Measurements from ENCODE around the gene CX3CR1.

CX3CR1 gene

GRCh38 chr3:39279745-39280517, at the start of gene CX3CR1:
CX3CR1 (minus strand) TSS chr3:39280036; CDS start chr3:39266509, 13,527 bp downstream.
- H3K4me1 ChIP-seq (ENCODE audit: insufficient read depth, poor library complexity, severe bottlenecking), result no peaks in the 10 kb centered on the region
- H3K4me3 ChIP-seq (ENCODE audit: severe bottlenecking), result no peak within 1 kb of the TSS
- no peak for DNase-seq (ENCODE audit: low spot score)

GRCh38 chr3:39329493-39329892, 49.7 kb upstream of the CX3CR1 start, which contains the start of gene CCR8:
CCR8 (plus strand) TSS chr3:39329709; CDS start chr3:39332332, 2,623 bp downstream.
- H3K27ac ChIP-seq (ENCODE audit: poor library complexity, severe bottlenecking), result no peak within 1 kb of the TSS
- no peak for TF ChIP-seq CTCF (IDR thresholded peaks at IDR 0.05; ENCODE audit: poor library complexity, severe bottlenecking)
- no peak for DNase-seq (ENCODE audit: low spot score)
- ATAC-seq (ENCODE audit: low read depth), result no peak
- no peaks in the 10 kb centered on the region for H3K36me3 ChIP-seq (ENCODE audit: low read depth)
- no peaks in the 10 kb centered on the region for H3K9me3 ChIP-seq (ENCODE audit: severe bottlenecking)
- H3K27me3 ChIP-seq (ENCODE audit: insufficient read depth, poor library complexity, severe bottlenecking), result no peaks in the 10 kb centered on the region
- no peaks in the 10 kb centered on the region for H3K4me1 ChIP-seq (ENCODE audit: insufficient read depth, poor library complexity, severe bottlenecking)
- H3K4me3 ChIP-seq (ENCODE audit: severe bottlenecking), result no peak within 1 kb of the TSS

More at GRCh38 chr3:39279745-39280517, at the start of gene CX3CR1:
- no peaks in the 10 kb centered on the region for H3K27me3 ChIP-seq (ENCODE audit: insufficient read depth, poor library complexity, severe bottlenecking)
- no peaks in the 10 kb centered on the region for H3K36me3 ChIP-seq (ENCODE audit: low read depth)
- no peak for TF ChIP-seq CTCF (IDR thresholded peaks at IDR 0.05; ENCODE audit: poor library complexity, severe bottlenecking)
- H3K9me3 ChIP-seq (ENCODE audit: severe bottlenecking), result no peaks in the 10 kb centered on the region
- H3K27ac ChIP-seq (ENCODE audit: poor library complexity, severe bottlenecking), result no peak within 1 kb of the TSS
- peak; percentile 25 for ATAC-seq (ENCODE audit: low read depth)

GRCh38 chr3:39327746-39328349, 48.0 kb upstream of the CX3CR1 start:
- no peaks in the 10 kb centered on the region for H3K9me3 ChIP-seq (ENCODE audit: severe bottlenecking)
- DNase-seq (ENCODE audit: low spot score), result no peak
- no peaks in the 10 kb centered on the region for H3K27me3 ChIP-seq (ENCODE audit: insufficient read depth, poor library complexity, severe bottlenecking)
- no peak for ATAC-seq (ENCODE audit: low read depth)
- H3K36me3 ChIP-seq (ENCODE audit: low read depth), result no peaks in the 10 kb centered on the region
- TF ChIP-seq CTCF (IDR thresholded peaks at IDR 0.05; ENCODE audit: poor library complexity, severe bottlenecking), result no peak
- H3K27ac ChIP-seq (ENCODE audit: poor library complexity, severe bottlenecking), result no peak overlapping the region
- no peaks in the 10 kb centered on the region for H3K4me1 ChIP-seq (ENCODE audit: insufficient read depth, poor library complexity, severe bottlenecking)
- no peak overlapping the region for H3K4me3 ChIP-seq (ENCODE audit: severe bottlenecking)

GRCh38 chr3:39327053-39327745, 47.4 kb upstream of the CX3CR1 start:
- H3K9me3 ChIP-seq (ENCODE audit: severe bottlenecking), result no peaks in the 10 kb centered on the region
- ATAC-seq (ENCODE audit: low read depth) (no peak), DNase-seq (ENCODE audit: low spot score) (no peak)

More at GRCh38 chr3:39327053-39327745, 47.4 kb upstream of the CX3CR1 start:
- no peaks in the 10 kb centered on the region for H3K4me1 ChIP-seq (ENCODE audit: insufficient read depth, poor library complexity, severe bottlenecking)
- H3K4me3 ChIP-seq (ENCODE audit: severe bottlenecking), result no peak overlapping the region
- H3K27me3 ChIP-seq (ENCODE audit: insufficient read depth, poor library complexity, severe bottlenecking), result no peaks in the 10 kb centered on the region
- TF ChIP-seq CTCF (IDR thresholded peaks at IDR 0.05; ENCODE audit: poor library complexity, severe bottlenecking), result no peak
- no peaks in the 10 kb centered on the region for H3K36me3 ChIP-seq (ENCODE audit: low read depth)
- H3K27ac ChIP-seq (ENCODE audit: poor library complexity, severe bottlenecking), result no peak overlapping the region

Data from RWPE2 (cell line).